ENCODE results near the gene MAPRE2.
"Not testable (repeated sequence)": the region's sequence is repeated elsewhere in the genome, so short reads cannot be mapped to it uniquely, and the experiment has no call there.

MAPRE2 gene

GRCh38 chr18:35134791-35135531 is 93.7 kb downstream of the MAPRE2 start:
- intact Hi-C loops (cut with DNase I), result loop anchor here (5.0 to 10.0 kb wide), 2 partner anchors 88 to 260 kb away; no protein-coding TSS in a partner anchor
- no peak for DNase-seq

- DNase-seq, result no peak
- intact Hi-C loops (cut with DNase I), result loop anchor here (10.0 kb wide), 1 partner anchor 261 kb away; no protein-coding TSS in a partner anchor
These were observed 95.0 kb downstream of the MAPRE2 start for GRCh38 chr18:35136248-35136647.

GRCh38 chr18:35136885-35137284 is 95.7 kb downstream of the MAPRE2 start:
- intact Hi-C loops (cut with DNase I), result loop anchor here (10.0 kb wide), 1 partner anchor 262 kb away; no protein-coding TSS in a partner anchor
- no peak for DNase-seq

GRCh38 chr18:35137632-35138031 is 96.4 kb downstream of the MAPRE2 start:
- intact Hi-C loops (cut with DNase I), result loop anchor here (10.0 kb wide), 1 partner anchor 263 kb away; no protein-coding TSS in a partner anchor

GRCh38 chr18:35138773-35139172 is 97.6 kb downstream of the MAPRE2 start:
- no peak for DNase-seq
- intact Hi-C loops (cut with DNase I), result loop anchor here (10.0 kb wide), 1 partner anchor 264 kb away; no protein-coding TSS in a partner anchor

More at GRCh38 chr18:35137632-35138031, 96.4 kb downstream of the MAPRE2 start:
- DNase-seq, result peak in 1 of 42 donors; percentile 38

- DNase-seq, result no peak
- intact Hi-C loops (cut with DNase I), result loop anchor here (10.0 kb wide), 1 partner anchor 265 kb away; no protein-coding TSS in a partner anchor
These were observed 98.3 kb downstream of the MAPRE2 start for GRCh38 chr18:35139517-35139916.

- no peak for DNase-seq
- intact Hi-C loops (cut with DNase I), result loop anchor here (5.0 kb wide), 1 partner anchor 134 kb away; no protein-coding TSS in a partner anchor
These were observed 99.9 kb downstream of the MAPRE2 start for GRCh38 chr18:35141077-35141476.

- intact Hi-C loops (cut with DNase I), result loop anchor here (5.0 kb wide), 1 partner anchor 134 kb away; no protein-coding TSS in a partner anchor
- DNase-seq, result no peak
These were observed 100.5 kb downstream of the MAPRE2 start for GRCh38 chr18:35141567-35142274.

- no peak for DNase-seq
- intact Hi-C loops (cut with DNase I), result loop anchor here (5.0 kb wide), 1 partner anchor 135 kb away; no protein-coding TSS in a partner anchor
These were observed 101.0 kb downstream of the MAPRE2 start for GRCh38 chr18:35142275-35142615.

GRCh38 chr18:35143622-35144596 is 102.7 kb downstream of the MAPRE2 start:
- peak in 38 of 42 donors; percentile 32 to 88 (median 70) for DNase-seq

GRCh38 chr18:35144698-35145097 is 103.5 kb downstream of the MAPRE2 start:
- no peak for DNase-seq
- intact Hi-C loops (cut with DNase I), result loop anchor here (5.0 kb wide), 1 partner anchor 137 kb away; no protein-coding TSS in a partner anchor

More at GRCh38 chr18:35143622-35144596, 102.7 kb downstream of the MAPRE2 start:
- intact Hi-C loops (cut with DNase I), result loop anchor here (5.0 kb wide), 1 partner anchor 137 kb away; no protein-coding TSS in a partner anchor

- intact Hi-C loops (cut with DNase I); DNase-seq: not testable (repeated sequence)
These were observed 109.0 kb downstream of the MAPRE2 start for GRCh38 chr18:35150195-35150594.

GRCh38 chr18:35153609-35154272 is 112.5 kb downstream of the MAPRE2 start:
- intact Hi-C loops (cut with DNase I), result no loop called here
- DNase-seq, result no peak

GRCh38 chr18:35155398-35156117 is 114.3 kb downstream of the MAPRE2 start:
- intact Hi-C loops (cut with DNase I), result no loop called here
- no peak for DNase-seq

- intact Hi-C loops (cut with DNase I), result no loop called here
- no peak for DNase-seq
These were observed 116.0 kb downstream of the MAPRE2 start for GRCh38 chr18:35157181-35157580.

- intact Hi-C loops (cut with DNase I), result no loop called here
- DNase-seq, result no peak
These were observed 117.7 kb downstream of the MAPRE2 start for GRCh38 chr18:35158728-35159450.

GRCh38 chr18:35159782-35160181 is 118.6 kb downstream of the MAPRE2 start:
- intact Hi-C loops (cut with DNase I), result no loop called here
- no peak for DNase-seq
